Endothelial cell (in vitro differentiated cells): ENCODE data around the gene ZSCAN12. TPM values are rescaled to one million over a fixed set of nuclear protein-coding genes. Genes with fewer than 3 reads are reported as not detected.

Source experiments
- DNase-seq: peaks from one replicate; pipeline ENCODE4 v3.0.0; 2021; ENCODE audit warnings: low spot score
- H3K27ac Mint-ChIP-seq: one replicate; pipeline ENCODE4 v1.8.0; 2021; ENCODE audit warnings: mixed read lengths, inconsistent platforms; ENCODE audit not compliant: unreplicated experiment
- H3K27me3 Mint-ChIP-seq: one replicate; pipeline ENCODE4 v1.8.0; 2021; ENCODE audit warnings: mild to moderate bottlenecking, moderate library complexity, mixed read lengths, inconsistent platforms; ENCODE audit not compliant: unreplicated experiment
- H3K36me3 Mint-ChIP-seq: one replicate; pipeline ENCODE4 v1.8.0; 2021; ENCODE audit warnings: mild to moderate bottlenecking, low read depth, mixed read lengths, inconsistent platforms; ENCODE audit not compliant: unreplicated experiment
- H3K4me1 Mint-ChIP-seq: one replicate; pipeline ENCODE4 v1.8.0; 2021; ENCODE audit warnings: mild to moderate bottlenecking, mixed read lengths, inconsistent platforms; ENCODE audit not compliant: unreplicated experiment
- H3K4me3 Mint-ChIP-seq: one replicate; pipeline ENCODE4 v1.8.0; 2021; ENCODE audit warnings: mild to moderate bottlenecking, mixed read lengths, inconsistent platforms; ENCODE audit not compliant: unreplicated experiment
- H3K9me3 Mint-ChIP-seq: one replicate; pipeline ENCODE4 v1.8.0; 2021; ENCODE audit warnings: mixed read lengths, inconsistent platforms; ENCODE audit not compliant: unreplicated experiment
- CTCF ChIP-seq: fragments of 200-600 bp; sonication (generic); IDR thresholded peaks from one replicate; pipeline ENCODE4 v1.5.0; 2021; ENCODE audit warnings: antibody characterized with exemption; ENCODE audit not compliant: unreplicated experiment
- total RNA-seq: library from RNA; stranded (reverse); fragmentation: NEBNext Ultra II Directional; extraction: Animal tissue kit (Norgen Biotek cat#: 25700); gene quantifications from one replicate; pipeline ENCODE4 v1.2.1, GENCODE V29; 2021; ENCODE audit not compliant: unreplicated experiment

The ZSCAN12 gene
- total RNA-seq, 1 donor from 2014 or later: 9.5 TPM

DNA sequence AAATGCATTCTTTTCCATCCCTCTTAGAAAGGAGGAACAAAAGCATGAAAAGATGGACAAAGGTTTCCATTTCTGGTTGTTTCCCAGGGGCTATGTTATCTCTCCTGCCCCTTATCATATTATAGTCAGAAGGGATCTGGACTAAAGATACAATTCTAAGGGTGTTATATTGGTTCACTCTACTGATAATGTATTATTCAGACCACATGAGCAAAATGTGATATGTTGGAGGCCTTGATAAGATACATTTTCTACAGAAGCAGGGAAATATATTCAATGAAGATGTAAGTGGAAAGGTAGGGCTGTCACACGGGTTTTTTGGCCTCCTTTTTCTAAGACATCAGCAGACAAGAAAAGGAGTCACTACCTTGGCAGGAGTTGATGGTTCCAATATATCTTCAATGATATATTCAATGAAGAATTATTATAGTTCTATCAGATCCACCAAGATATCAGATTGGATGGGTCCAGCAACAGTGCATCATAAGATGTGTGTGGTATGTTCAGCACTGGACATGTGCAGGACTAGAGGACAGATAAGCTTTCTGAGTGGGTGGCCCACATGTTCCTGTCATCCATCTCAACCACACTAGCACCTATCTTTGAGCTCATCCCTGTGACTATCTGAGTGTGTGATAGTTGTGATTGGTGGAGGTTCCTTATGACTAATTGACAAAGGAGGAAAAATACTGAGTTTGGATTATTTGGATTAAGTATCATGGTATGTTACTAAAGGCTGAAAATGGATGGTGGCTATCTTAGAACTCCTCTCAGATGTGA lies 55.5 kb downstream of the ZSCAN12 start:
- H3K9me3 Mint-ChIP-seq: no peaks in the 10 kb centered on the region
- DNase-seq: no peak

DNA sequence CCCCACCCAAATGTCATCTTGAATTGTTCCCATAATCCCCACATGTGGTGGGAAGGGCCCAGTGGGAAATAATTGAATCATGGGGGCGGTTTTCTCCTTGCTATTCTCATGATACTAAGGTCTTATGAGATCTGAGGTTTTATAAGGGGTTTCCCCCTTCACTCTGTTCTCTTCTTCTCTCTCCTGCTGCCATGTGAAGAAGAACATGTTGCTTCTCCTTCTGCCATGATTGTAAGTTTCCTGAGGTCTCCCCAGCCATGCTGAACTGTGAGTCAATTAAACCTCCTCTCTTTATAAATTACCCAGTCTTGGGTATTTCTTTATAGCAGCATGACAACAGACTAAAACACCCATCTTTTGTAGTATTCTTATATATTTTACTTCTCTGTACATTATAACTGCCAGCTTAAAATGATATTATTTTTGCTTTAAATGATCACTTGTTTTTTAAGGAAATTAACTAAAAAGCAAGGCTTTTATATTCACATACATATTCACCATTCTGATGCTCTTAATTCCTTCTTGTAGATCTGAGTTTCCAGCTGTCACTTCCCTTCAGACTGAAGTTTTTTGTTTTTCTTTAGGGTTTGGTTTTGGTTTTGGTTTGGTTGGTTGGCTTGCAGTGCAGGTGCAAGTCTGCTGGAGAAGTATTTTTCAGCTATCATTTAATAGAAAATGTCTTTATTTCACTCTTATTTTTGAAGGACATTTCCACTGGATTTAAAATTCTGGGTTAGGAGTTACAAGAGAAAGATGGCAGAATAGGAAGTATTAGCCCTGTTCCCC lies 59.0 kb downstream of the ZSCAN12 start:
- no peaks in the 10 kb centered on the region for H3K4me1 Mint-ChIP-seq
- DNase-seq: no peak
- H3K27ac Mint-ChIP-seq: no peak overlapping the region
- H3K36me3 Mint-ChIP-seq: no peaks in the 10 kb centered on the region
- TF ChIP-seq CTCF: no peak
- no peaks in the 10 kb centered on the region for H3K9me3 Mint-ChIP-seq
- H3K4me3 Mint-ChIP-seq: no peak overlapping the region
- no peaks in the 10 kb centered on the region for H3K27me3 Mint-ChIP-seq

More for the DNA sequence above, 55.5 kb downstream of the ZSCAN12 start:
- Mint-ChIP-seq H3K27ac (no peak overlapping the region), H3K4me3 (no peak overlapping the region), H3K27me3 (no peaks in the 10 kb centered on the region), H3K36me3 (no peaks in the 10 kb centered on the region), H3K4me1 (peaks cover 5% of the 10 kb centered on the region)
- no peak for TF ChIP-seq CTCF

DNA sequence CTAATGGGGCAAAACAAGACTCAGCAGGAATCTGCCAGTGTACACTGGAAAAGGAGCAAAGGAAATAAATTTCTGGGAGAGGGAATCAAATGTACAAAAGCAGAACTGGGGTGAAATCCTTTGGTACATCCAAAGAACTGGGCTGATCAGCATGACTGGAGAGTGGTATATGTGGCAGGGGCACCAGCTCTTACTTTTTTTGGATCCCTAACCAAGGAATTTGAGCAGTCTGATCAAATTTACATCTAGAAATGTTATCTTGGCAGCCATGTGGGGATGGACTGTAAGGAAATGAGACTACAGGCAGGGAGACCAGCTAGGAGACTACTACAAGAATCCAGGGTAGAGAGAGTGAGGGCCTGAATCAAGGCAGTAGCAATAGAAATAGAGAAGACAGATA lies 62.4 kb downstream of the ZSCAN12 start:
- H3K4me1 Mint-ChIP-seq: peaks cover 11% of the 10 kb centered on the region
- no peaks in the 10 kb centered on the region for H3K36me3 Mint-ChIP-seq
- no peak overlapping the region for H3K27ac Mint-ChIP-seq
- H3K9me3 Mint-ChIP-seq: no peaks in the 10 kb centered on the region
- DNase-seq: no peak
- H3K4me3 Mint-ChIP-seq: no peak overlapping the region
- H3K27me3 Mint-ChIP-seq: no peaks in the 10 kb centered on the region
- TF ChIP-seq CTCF: no peak

- DNase-seq: no peak
- H3K27me3 Mint-ChIP-seq: no peaks in the 10 kb centered on the region
Observed at GRCh38 chr6:28336284-28337120, 63.0 kb downstream of the ZSCAN12 start.

More at GRCh38 chr6:28336284-28337120, 63.0 kb downstream of the ZSCAN12 start:
- Mint-ChIP-seq H3K27ac (no peak overlapping the region), H3K36me3 (no peaks in the 10 kb centered on the region), H3K4me1 (peaks cover 11% of the 10 kb centered on the region), H3K4me3 (no peak overlapping the region), H3K9me3 (no peaks in the 10 kb centered on the region)
- TF ChIP-seq CTCF: no peak
